ENCODE data around the gene VSTM2B.
A peak's percentile ranks its signal among the peaks of the same experiment; 100 is the strongest.

VSTM2B gene

GRCh38 chr19:29499921-29500590 is 25.7 kb upstream of the VSTM2B start:
- no peak overlapping the region for H3K27ac ChIP-seq (replicated peaks; ENCODE audit: low read length)
- no peak overlapping the region for H2BK120ac ChIP-seq (ENCODE audit: low read depth, low read length)
- H3K27me3 ChIP-seq (ENCODE audit: control insufficient read depth in 3 of 3, insufficient read depth in 3 of 3, low read depth in 1 of 3, low read length in 3 of 3) = no peaks in the 10 kb centered on the region
- H2BK5ac ChIP-seq (ENCODE audit: low read length) = no peak overlapping the region
- peaks cover 2% of the 10 kb centered on the region for H3K79me1 ChIP-seq (ENCODE audit: low read depth, low read length)
- no CpG with 5 or more reads among the region's 18 CpGs for WGBS, 2 donors (ENCODE audit: extremely low coverage in 2 of 2, insufficient read length in 2 of 2, insufficient replicate concordance in 1 of 2)
- H3K4me1 ChIP-seq (ENCODE audit: control insufficient read depth in 2 of 2, insufficient read depth in 1 of 2, low read depth in 1 of 2, low read length in 2 of 2) = peaks cover 0 to 12% of the 10 kb centered on the region in 2 donors
- H3K14ac ChIP-seq (ENCODE audit: low read length) = peak overlapping the region; percentile 14
- H3K18ac ChIP-seq (ENCODE audit: low read length) = peak overlapping the region; percentile 25
- peak overlapping the region; percentile 28 for H2BK15ac ChIP-seq (ENCODE audit: low read length)
- peak overlapping the region; percentile 11 for H3K23ac ChIP-seq (ENCODE audit: low read depth, low read length, poor library complexity)
- H3K4me3 ChIP-seq (ENCODE audit: low read length in 2 of 2) = no peak overlapping the region
- peak overlapping the region; percentile 64 for H2AK5ac ChIP-seq (ENCODE audit: low read depth, low read length)
- H4K91ac ChIP-seq (ENCODE audit: low read depth, low read length, poor library complexity) = no peak overlapping the region
- peak overlapping the region; percentile 47 for H3K4ac ChIP-seq (ENCODE audit: low read length)
- no peak for DNase-seq (ENCODE audit: low spot score)
- H3K36me3 ChIP-seq (replicated peaks in 1 of 2; ENCODE audit: control insufficient read depth in 2 of 2, insufficient read depth in 2 of 2, low read length in 2 of 2) = no peaks in the 10 kb centered on the region
- H4K8ac ChIP-seq (ENCODE audit: low read depth, low read length) = no peak overlapping the region
- H2AFZ ChIP-seq (ENCODE audit: low read length) = no peak overlapping the region
- H3K9ac ChIP-seq (ENCODE audit: low read depth, low read length, poor library complexity) = no peak overlapping the region
- no peak overlapping the region for H2BK12ac ChIP-seq (ENCODE audit: low read length)
- peaks cover 0 to 1% of the 10 kb centered on the region in 2 donors for H3K9me3 ChIP-seq (replicated peaks in 1 of 2; ENCODE audit: control insufficient read depth in 2 of 2, insufficient read depth in 1 of 2, low read depth in 1 of 2, low read length in 2 of 2)
- H3K4me2 ChIP-seq (ENCODE audit: insufficient read depth, low read length, poor library complexity, severe bottlenecking) = no peak overlapping the region

GRCh38 chr19:29501816-29502580 is 23.8 kb upstream of the VSTM2B start:
- H3K4me2 ChIP-seq (ENCODE audit: insufficient read depth, low read length, poor library complexity, severe bottlenecking) = no peak overlapping the region
- H4K91ac ChIP-seq (ENCODE audit: low read depth, low read length, poor library complexity) = no peak overlapping the region
- H2AFZ ChIP-seq (ENCODE audit: low read length) = no peak overlapping the region
- H3K14ac ChIP-seq (ENCODE audit: low read length) = peak overlapping the region; percentile 25
- no peak overlapping the region for H3K4me3 ChIP-seq (ENCODE audit: low read length in 2 of 2)
- H3K9me3 ChIP-seq (replicated peaks in 1 of 2; ENCODE audit: control insufficient read depth in 2 of 2, insufficient read depth in 1 of 2, low read depth in 1 of 2, low read length in 2 of 2) = peaks cover 0 to 1% of the 10 kb centered on the region in 2 donors
- H3K23ac ChIP-seq (ENCODE audit: low read depth, low read length, poor library complexity) = no peak overlapping the region
- WGBS, 2 donors (ENCODE audit: extremely low coverage in 2 of 2, insufficient read length in 2 of 2, insufficient replicate concordance in 1 of 2) = no CpG with 5 or more reads among the region's 18 CpGs
- H3K27ac ChIP-seq (replicated peaks; ENCODE audit: low read length) = no peak overlapping the region
- H2BK12ac ChIP-seq (ENCODE audit: low read length) = no peak overlapping the region
- no peak overlapping the region for H2BK120ac ChIP-seq (ENCODE audit: low read depth, low read length)
- no peak overlapping the region for H2BK5ac ChIP-seq (ENCODE audit: low read length)
- no peak overlapping the region for H2BK15ac ChIP-seq (ENCODE audit: low read length)
- no peak for DNase-seq (ENCODE audit: low spot score)
- H2AK5ac ChIP-seq (ENCODE audit: low read depth, low read length) = peak overlapping the region; percentile 11
- no peaks in the 10 kb centered on the region for H3K36me3 ChIP-seq (replicated peaks in 1 of 2; ENCODE audit: control insufficient read depth in 2 of 2, insufficient read depth in 2 of 2, low read length in 2 of 2)
- H3K18ac ChIP-seq (ENCODE audit: low read length) = peak overlapping the region; percentile 25
- peaks cover 2% of the 10 kb centered on the region for H3K79me1 ChIP-seq (ENCODE audit: low read depth, low read length)
- H4K8ac ChIP-seq (ENCODE audit: low read depth, low read length) = no peak overlapping the region
- peaks cover 0 to 16% of the 10 kb centered on the region in 2 donors for H3K4me1 ChIP-seq (ENCODE audit: control insufficient read depth in 2 of 2, insufficient read depth in 1 of 2, low read depth in 1 of 2, low read length in 2 of 2)
- no peak overlapping the region for H3K4ac ChIP-seq (ENCODE audit: low read length)
- no peak overlapping the region for H3K9ac ChIP-seq (ENCODE audit: low read depth, low read length, poor library complexity)
- no peaks in the 10 kb centered on the region for H3K27me3 ChIP-seq (ENCODE audit: control insufficient read depth in 3 of 3, insufficient read depth in 3 of 3, low read depth in 1 of 3, low read length in 3 of 3)

- Histone ChIP-seq H3K23ac (ENCODE audit: low read depth, low read length, poor library complexity) (no peak overlapping the region), H3K4me1 (ENCODE audit: control insufficient read depth in 2 of 2, insufficient read depth in 1 of 2, low read depth in 1 of 2, low read length in 2 of 2) (peaks cover 0 to 16% of the 10 kb centered on the region in 2 donors), H2BK5ac (ENCODE audit: low read length) (no peak overlapping the region), H3K14ac (ENCODE audit: low read length) (no peak overlapping the region), H2AFZ (ENCODE audit: low read length) (no peak overlapping the region), H3K9ac (ENCODE audit: low read depth, low read length, poor library complexity) (no peak overlapping the region), H3K27ac (replicated peaks; ENCODE audit: low read length) (no peak overlapping the region), H3K4ac (ENCODE audit: low read length) (no peak overlapping the region), H2BK120ac (ENCODE audit: low read depth, low read length) (no peak overlapping the region), H3K36me3 (replicated peaks in 1 of 2; ENCODE audit: control insufficient read depth in 2 of 2, insufficient read depth in 2 of 2, low read length in 2 of 2) (no peaks in the 10 kb centered on the region), H4K91ac (ENCODE audit: low read depth, low read length, poor library complexity) (no peak overlapping the region), H3K4me2 (ENCODE audit: insufficient read depth, low read length, poor library complexity, severe bottlenecking) (no peak overlapping the region), H3K4me3 (ENCODE audit: low read length in 2 of 2) (no peak overlapping the region), H4K8ac (ENCODE audit: low read depth, low read length) (no peak overlapping the region), H3K27me3 (ENCODE audit: control insufficient read depth in 3 of 3, insufficient read depth in 3 of 3, low read depth in 1 of 3, low read length in 3 of 3) (no peaks in the 10 kb centered on the region), H3K18ac (ENCODE audit: low read length) (no peak overlapping the region), H3K79me1 (ENCODE audit: low read depth, low read length) (peaks cover 2% of the 10 kb centered on the region), H3K9me3 (replicated peaks in 1 of 2; ENCODE audit: control insufficient read depth in 2 of 2, insufficient read depth in 1 of 2, low read depth in 1 of 2, low read length in 2 of 2) (peaks cover 0 to 1% of the 10 kb centered on the region in 2 donors), H2AK5ac (ENCODE audit: low read depth, low read length) (no peak overlapping the region), H2BK12ac (ENCODE audit: low read length) (no peak overlapping the region), H2BK15ac (ENCODE audit: low read length) (no peak overlapping the region)
- no CpG with 5 or more reads among the region's 3 CpGs for WGBS, 2 donors (ENCODE audit: extremely low coverage in 2 of 2, insufficient read length in 2 of 2, insufficient replicate concordance in 1 of 2)
- DNase-seq (ENCODE audit: low spot score) = no peak
These were observed 23.3 kb upstream of the VSTM2B start for GRCh38 chr19:29502581-29502850.

GRCh38 chr19:29503140-29503758 is 22.5 kb upstream of the VSTM2B start:
- H4K8ac ChIP-seq (ENCODE audit: low read depth, low read length) = no peak overlapping the region
- no peak overlapping the region for H3K18ac ChIP-seq (ENCODE audit: low read length)
- H2BK12ac ChIP-seq (ENCODE audit: low read length) = peak overlapping the region; percentile 89
- H3K79me1 ChIP-seq (ENCODE audit: low read depth, low read length) = peaks cover 2% of the 10 kb centered on the region
- peak overlapping the region; percentile 10 for H3K14ac ChIP-seq (ENCODE audit: low read length)
- H3K4me1 ChIP-seq (ENCODE audit: control insufficient read depth in 2 of 2, insufficient read depth in 1 of 2, low read depth in 1 of 2, low read length in 2 of 2) = peaks cover 0 to 16% of the 10 kb centered on the region in 2 donors
- H2BK5ac ChIP-seq (ENCODE audit: low read length) = no peak overlapping the region
- no peak overlapping the region for H3K4me3 ChIP-seq (ENCODE audit: low read length in 2 of 2)
- H3K9me3 ChIP-seq (replicated peaks in 1 of 2; ENCODE audit: control insufficient read depth in 2 of 2, insufficient read depth in 1 of 2, low read depth in 1 of 2, low read length in 2 of 2) = peaks cover 0 to 1% of the 10 kb centered on the region in 2 donors
- no peak overlapping the region for H2AFZ ChIP-seq (ENCODE audit: low read length)
- H3K36me3 ChIP-seq (replicated peaks in 1 of 2; ENCODE audit: control insufficient read depth in 2 of 2, insufficient read depth in 2 of 2, low read length in 2 of 2) = no peaks in the 10 kb centered on the region
- no peak overlapping the region for H3K27ac ChIP-seq (replicated peaks; ENCODE audit: low read length)
- H4K91ac ChIP-seq (ENCODE audit: low read depth, low read length, poor library complexity) = no peak overlapping the region
- no peak overlapping the region for H2BK120ac ChIP-seq (ENCODE audit: low read depth, low read length)
- H3K23ac ChIP-seq (ENCODE audit: low read depth, low read length, poor library complexity) = no peak overlapping the region
- peak overlapping the region; percentile 36 for H2AK5ac ChIP-seq (ENCODE audit: low read depth, low read length)
- H3K9ac ChIP-seq (ENCODE audit: low read depth, low read length, poor library complexity) = no peak overlapping the region
- no peak overlapping the region for H2BK15ac ChIP-seq (ENCODE audit: low read length)
- no peaks in the 10 kb centered on the region for H3K27me3 ChIP-seq (ENCODE audit: control insufficient read depth in 3 of 3, insufficient read depth in 3 of 3, low read depth in 1 of 3, low read length in 3 of 3)
- H3K4ac ChIP-seq (ENCODE audit: low read length) = no peak overlapping the region
- no peak for DNase-seq (ENCODE audit: low spot score)
- WGBS, 2 donors (ENCODE audit: extremely low coverage in 2 of 2, insufficient read length in 2 of 2, insufficient replicate concordance in 1 of 2) = no CpG with 5 or more reads among the region's 12 CpGs
- no peak overlapping the region for H3K4me2 ChIP-seq (ENCODE audit: insufficient read depth, low read length, poor library complexity, severe bottlenecking)

Data from neuronal stem cell (in vitro differentiated cells).